Measurements from ENCODE around the gene RPGR. TPM values are rescaled to one million over a fixed set of nuclear protein-coding genes. Genes with fewer than 3 reads are reported as not detected.

The RPGR gene
- total and polyA plus RNA-seq, 2 donors from 2014 or later = 5.4 to 23.0 TPM

- intact Hi-C loops (cut with DNase I) = no loop called here
- no peaks in the 10 kb centered on the region for H3K36me3 ChIP-seq (ENCODE audit: control insufficient read depth in 2 of 3, insufficient read depth in 3 of 3, low read length in 3 of 3)
- no peak overlapping the region for H3K4me3 ChIP-seq (ENCODE audit: low read length in 3 of 3)
- DNase-seq (no peak), FAIRE-seq (no peak)
- H3K4me1 ChIP-seq (ENCODE audit: control insufficient read depth in 2 of 3, insufficient read depth in 2 of 3, low read depth in 1 of 3, low read length in 3 of 3) = no peaks in the 10 kb centered on the region
- H3K27me3 ChIP-seq (ENCODE audit: control insufficient read depth, insufficient read depth, low read length) = no peaks in the 10 kb centered on the region
- TF ChIP-seq, protein P1, sequence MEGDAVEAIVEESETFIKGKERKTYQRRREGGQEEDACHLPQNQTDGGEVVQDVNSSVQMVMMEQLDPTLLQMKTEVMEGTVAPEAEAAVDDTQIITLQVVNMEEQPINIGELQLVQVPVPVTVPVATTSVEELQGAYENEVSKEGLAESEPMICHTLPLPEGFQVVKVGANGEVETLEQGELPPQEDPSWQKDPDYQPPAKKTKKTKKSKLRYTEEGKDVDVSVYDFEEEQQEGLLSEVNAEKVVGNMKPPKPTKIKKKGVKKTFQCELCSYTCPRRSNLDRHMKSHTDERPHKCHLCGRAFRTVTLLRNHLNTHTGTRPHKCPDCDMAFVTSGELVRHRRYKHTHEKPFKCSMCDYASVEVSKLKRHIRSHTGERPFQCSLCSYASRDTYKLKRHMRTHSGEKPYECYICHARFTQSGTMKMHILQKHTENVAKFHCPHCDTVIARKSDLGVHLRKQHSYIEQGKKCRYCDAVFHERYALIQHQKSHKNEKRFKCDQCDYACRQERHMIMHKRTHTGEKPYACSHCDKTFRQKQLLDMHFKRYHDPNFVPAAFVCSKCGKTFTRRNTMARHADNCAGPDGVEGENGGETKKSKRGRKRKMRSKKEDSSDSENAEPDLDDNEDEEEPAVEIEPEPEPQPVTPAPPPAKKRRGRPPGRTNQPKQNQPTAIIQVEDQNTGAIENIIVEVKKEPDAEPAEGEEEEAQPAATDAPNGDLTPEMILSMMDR (IDR thresholded peaks at IDR 0.05; ENCODE audit: borderline replicate concordance, extremely low read depth, insufficient read depth) = no peak
- no peak overlapping the region for H3K9ac ChIP-seq (ENCODE audit: low read length in 3 of 3)
- no peak overlapping the region for H3K27ac ChIP-seq (ENCODE audit: low read depth in 2 of 2, low read length in 2 of 2)
- no peaks in the 10 kb centered on the region for H3K9me3 ChIP-seq (ENCODE audit: control insufficient read depth in 2 of 3, insufficient read depth in 1 of 3, low read length in 3 of 3)
Observed at GRCh38 chrX:38240541-38240940, 86.8 kb downstream of the RPGR start.

GRCh38 chrX:38236901-38237615, 90.3 kb downstream of the RPGR start:
- no peak for FAIRE-seq
- intact Hi-C loops (cut with DNase I) = no loop called here
- TF ChIP-seq, protein P1 (IDR thresholded peaks at IDR 0.05; ENCODE audit: borderline replicate concordance, extremely low read depth, insufficient read depth) = no peak
- no peaks in the 10 kb centered on the region for H3K36me3 ChIP-seq (ENCODE audit: control insufficient read depth in 2 of 3, insufficient read depth in 3 of 3, low read length in 3 of 3)
- no peak overlapping the region for H3K4me3 ChIP-seq (ENCODE audit: low read length in 3 of 3)
- H3K4me1 ChIP-seq (ENCODE audit: control insufficient read depth in 2 of 3, insufficient read depth in 2 of 3, low read depth in 1 of 3, low read length in 3 of 3) = no peaks in the 10 kb centered on the region
- H3K9me3 ChIP-seq (ENCODE audit: control insufficient read depth in 2 of 3, insufficient read depth in 1 of 3, low read length in 3 of 3) = no peaks in the 10 kb centered on the region
- no peak overlapping the region for H3K9ac ChIP-seq (ENCODE audit: low read length in 3 of 3)
- H3K27me3 ChIP-seq (ENCODE audit: control insufficient read depth, insufficient read depth, low read length) = no peaks in the 10 kb centered on the region
- no peak overlapping the region for H3K27ac ChIP-seq (ENCODE audit: low read depth in 2 of 2, low read length in 2 of 2)
- DNase-seq = no peak

DNA sequence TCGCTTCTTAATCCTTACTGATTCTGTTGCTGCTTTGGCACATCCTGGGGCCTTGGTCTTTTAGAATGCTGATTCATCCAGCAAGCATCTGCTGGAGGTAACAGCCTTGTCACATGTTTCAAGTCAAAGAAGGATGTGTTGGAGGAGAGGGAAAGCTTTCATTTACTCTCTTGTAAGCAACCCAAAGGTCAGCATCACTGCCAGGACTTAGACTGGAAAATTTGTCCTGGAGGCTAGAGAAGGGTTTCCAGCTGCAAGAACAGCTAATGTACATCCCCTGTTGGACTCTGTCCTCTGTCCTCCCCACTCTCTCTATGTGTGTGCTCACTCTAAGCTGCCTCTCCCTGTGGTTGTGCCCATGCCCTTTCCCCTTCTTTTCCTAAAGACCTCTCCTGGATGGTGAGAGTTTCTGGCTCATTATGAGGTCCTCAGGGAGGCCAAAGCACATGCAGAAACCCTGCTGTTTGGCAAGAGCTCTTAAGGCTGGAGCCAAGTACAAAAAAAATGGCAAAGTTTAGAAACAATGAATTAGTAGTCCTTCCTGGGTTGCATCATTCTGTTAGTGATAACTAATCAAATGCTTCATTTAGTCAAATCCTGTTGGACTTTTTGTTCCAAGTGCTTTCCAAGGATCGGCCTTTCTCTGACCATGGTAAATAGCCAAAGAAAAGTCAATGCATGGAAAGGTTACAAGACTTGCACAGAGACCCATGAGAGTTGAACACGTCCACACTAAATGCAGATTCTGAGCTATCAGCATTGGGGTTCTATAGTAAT, 93.2 kb downstream of the RPGR start:
- DNase-seq = no peak
- TF ChIP-seq, protein P1 (IDR thresholded peaks at IDR 0.05; ENCODE audit: borderline replicate concordance, extremely low read depth, insufficient read depth) = no peak
- H3K9me3 ChIP-seq (ENCODE audit: control insufficient read depth in 2 of 3, insufficient read depth in 1 of 3, low read length in 3 of 3) = no peaks in the 10 kb centered on the region
- H3K27ac ChIP-seq (ENCODE audit: low read depth in 2 of 2, low read length in 2 of 2) = no peak overlapping the region
- no peak overlapping the region for H3K4me3 ChIP-seq (ENCODE audit: low read length in 3 of 3)
- intact Hi-C loops (cut with DNase I) = no loop called here
- no peak overlapping the region for H3K9ac ChIP-seq (ENCODE audit: low read length in 3 of 3)
- H3K36me3 ChIP-seq (ENCODE audit: control insufficient read depth in 2 of 3, insufficient read depth in 3 of 3, low read length in 3 of 3) = no peaks in the 10 kb centered on the region
- FAIRE-seq = no peak
- H3K27me3 ChIP-seq (ENCODE audit: control insufficient read depth, insufficient read depth, low read length) = no peaks in the 10 kb centered on the region
- no peaks in the 10 kb centered on the region for H3K4me1 ChIP-seq (ENCODE audit: control insufficient read depth in 2 of 3, insufficient read depth in 2 of 3, low read depth in 1 of 3, low read length in 3 of 3)
